IMR-90 (cell line): ENCODE results near the gene FOXO3. TPM values are rescaled to one million over a fixed set of nuclear protein-coding genes. Genes with fewer than 3 reads are reported as not detected.

Experiments used
- ATAC-seq: fragments of 200-7000 bp; cut with Tn5 transposase; 2 replicates; pipeline ENCODE4 v1.9.1; 2020; ENCODE audit warnings: low read depth, mild to moderate bottlenecking, moderate library complexity
- BruUV-seq: library from RNA; stranded (reverse); fragments of 400-500 nt; replicated peaks from 2 replicates; lab custom pipeline; 2021; lab: Mats Ljungman, UMichigan
- CTCF ChIA-PET: fragments of 300-600 bp; formaldehyde crosslinking; extraction: SDS; loops from one replicate; lab custom pipeline; 2021; ENCODE audit warnings: antibody characterized with exemption; lab: Yijun Ruan, JAX
- POLR2A ChIA-PET: fragments of 300-600 bp; sonication (Branson Sonifier 250); formaldehyde crosslinking; loops from one replicate; lab custom pipeline; 2022; ENCODE audit warnings: antibody characterized with exemption; ENCODE audit not compliant: unreplicated experiment; lab: Charles Lee
- DNase-seq: peaks from one replicate; pipeline ENCODE4 v3.0.0; 2013
- H2AFZ ChIP-seq: replicated peaks from 2 replicates; pipeline ENCODE3; 2013; ENCODE audit warnings: low read length, mild to moderate bottlenecking; ENCODE audit not compliant: poor library complexity
- H2AK5ac ChIP-seq: 2 replicates; pipeline ENCODE4 v1.6.1; 2013; ENCODE audit warnings: low read depth, low read length, inconsistent platforms
- H2AK9ac ChIP-seq: replicated peaks from 2 replicates; pipeline ENCODE3; 2013; ENCODE audit warnings: mild to moderate bottlenecking, low read depth, low read length, moderate library complexity; ENCODE audit not compliant: poor library complexity
- H2BK120ac ChIP-seq: 2 replicates; pipeline ENCODE4 v1.6.1; 2013; ENCODE audit warnings: low read depth, low read length, inconsistent platforms
- H2BK15ac ChIP-seq: 3 replicates; pipeline ENCODE4 v1.6.1; 2013; ENCODE audit warnings: low read depth, low read length, inconsistent platforms
- H2BK20ac ChIP-seq: 2 replicates; pipeline ENCODE4 v1.6.1; 2013; ENCODE audit warnings: low read depth, mild to moderate bottlenecking, inconsistent platforms, low read length, moderate library complexity
- H2BK5ac ChIP-seq: 2 replicates; pipeline ENCODE4 v1.6.1; 2013; ENCODE audit warnings: mild to moderate bottlenecking, low read depth, low read length, inconsistent platforms; ENCODE audit not compliant: poor library complexity, severe bottlenecking
- H3K14ac ChIP-seq: replicated peaks from 2 replicates; pipeline ENCODE4 v1.6.1; 2013; ENCODE audit warnings: low read depth, low read length, inconsistent platforms
- H3K18ac ChIP-seq: 2 replicates; pipeline ENCODE4 v1.6.1; 2013; ENCODE audit warnings: low read depth, low read length, control low read depth
- H3K23ac ChIP-seq: 2 replicates; pipeline ENCODE4 v1.6.1; 2013; ENCODE audit warnings: low read depth, low read length, inconsistent platforms
- H3K27ac ChIP-seq: 2 replicates; pipeline ENCODE4 v1.5.1; 2013; ENCODE audit warnings: mild to moderate bottlenecking, control low read depth, low read length; ENCODE audit not compliant: insufficient read depth
- H3K27me3 ChIP-seq: 2 replicates; pipeline ENCODE4 v1.6.1; 2013; ENCODE audit warnings: low read length; ENCODE audit not compliant: control insufficient read depth, insufficient read depth
- H3K36me3 ChIP-seq: 2 replicates; pipeline ENCODE4 v1.6.1; 2013; ENCODE audit warnings: low read length, mixed read lengths; ENCODE audit not compliant: control insufficient read depth, insufficient read depth
- H3K4ac ChIP-seq: 2 replicates; pipeline ENCODE4 v1.6.1; 2013; ENCODE audit warnings: low read depth, low read length, inconsistent platforms
- H3K4me1 ChIP-seq: 2 replicates; pipeline ENCODE4 v1.6.1; 2013; ENCODE audit warnings: low read length, mixed read lengths; ENCODE audit not compliant: control insufficient read depth, insufficient read depth
- H3K4me2 ChIP-seq: 2 replicates; pipeline ENCODE4 v1.6.1; 2013; ENCODE audit warnings: low read depth, mild to moderate bottlenecking, control low read depth, low read length, moderate library complexity
- H3K4me3 ChIP-seq: 2 replicates; pipeline ENCODE4 v1.5.1; 2013; ENCODE audit warnings: low read depth, mild to moderate bottlenecking, control low read depth, low read length, moderate library complexity; ENCODE audit not compliant: insufficient read depth
- H3K56ac ChIP-seq: 2 replicates; pipeline ENCODE4 v1.6.1; 2013; ENCODE audit warnings: low read length, inconsistent platforms; ENCODE audit not compliant: insufficient read depth; ENCODE audit errors: extremely low read depth
- H3K79me1 ChIP-seq, 2 experiments: 2 replicates each; pipeline ENCODE4 v1.6.1; 2013; ENCODE audit warnings: low read length in 2 of 2, inconsistent platforms in 1 of 2, low read depth in 1 of 2
- H3K9ac ChIP-seq: 2 replicates; pipeline ENCODE4 v1.6.1; 2013; ENCODE audit warnings: low read depth, low read length, control low read depth
- H3K9me1 ChIP-seq: 2 replicates; pipeline ENCODE4 v1.6.1; 2013; ENCODE audit warnings: low read length, inconsistent platforms; ENCODE audit not compliant: insufficient read depth
- H3K9me3 ChIP-seq: 2 replicates; pipeline ENCODE4 v1.6.1; 2013; ENCODE audit warnings: low read length; ENCODE audit not compliant: control insufficient read depth, insufficient read depth
- H4K20me1 ChIP-seq: 2 replicates; pipeline ENCODE4 v1.6.1; 2013; ENCODE audit warnings: low read length, inconsistent platforms; ENCODE audit not compliant: insufficient read depth
- H4K5ac ChIP-seq: 2 replicates; pipeline ENCODE4 v1.6.1; 2013; ENCODE audit warnings: mild to moderate bottlenecking, low read depth, low read length, control low read depth
- H4K8ac ChIP-seq, 2 experiments: 2 replicates each; pipeline ENCODE4 v1.6.1; 2013; ENCODE audit warnings: low read depth in 2 of 2, low read length in 2 of 2, control low read depth in 1 of 2, inconsistent platforms in 1 of 2
- H4K91ac ChIP-seq: 2 replicates; pipeline ENCODE4 v1.6.1; 2013; ENCODE audit warnings: low read depth, low read length, inconsistent platforms; ENCODE audit not compliant: insufficient read depth
- BHLHE40 ChIP-seq: fragments of 150-350 bp; IDR thresholded peaks from 2 replicates; pipeline ENCODE4 v1.6.1; 2016; ENCODE audit warnings: mild to moderate bottlenecking, low read depth, low read length
- CEBPB ChIP-seq: IDR thresholded peaks from 2 replicates; pipeline ENCODE4 v1.6.1; 2012; ENCODE audit warnings: low read depth, low read length, improper control_type of control experiment
- CHD1 ChIP-seq: IDR thresholded peaks from 2 replicates; pipeline ENCODE4 v1.6.1; 2012; ENCODE audit warnings: low read depth, low read length, improper control_type of control experiment
- FOS ChIP-seq: fragments of 150-350 bp; IDR thresholded peaks from 2 replicates; pipeline ENCODE4 v1.6.1; 2016; ENCODE audit warnings: low read depth, low read length
- MAZ ChIP-seq: IDR thresholded peaks from 2 replicates; pipeline ENCODE4 v1.6.1; 2012; ENCODE audit warnings: low read depth, mild to moderate bottlenecking, low read length, improper control_type of control experiment, moderate library complexity, borderline replicate concordance
- POLR2A ChIP-seq: IDR thresholded peaks from 2 replicates; pipeline ENCODE4 v1.6.1; 2012; ENCODE audit warnings: mild to moderate bottlenecking, low read depth, low read length
- RAD21 ChIP-seq: IDR thresholded peaks from 2 replicates; pipeline ENCODE4 v1.6.1; 2012; ENCODE audit warnings: low read length, improper control_type of control experiment
- RFX5 ChIP-seq: IDR thresholded peaks from 2 replicates; pipeline ENCODE4 v1.8.0; 2012; ENCODE audit warnings: low read depth, mild to moderate bottlenecking, low read length, moderate library complexity
- SMC3 ChIP-seq: fragments of 150-350 bp; IDR thresholded peaks from 2 replicates; pipeline ENCODE4 v1.6.1; 2016; ENCODE audit warnings: low read depth, mild to moderate bottlenecking, antibody characterized with exemption, low read length, moderate library complexity
- WGBS, 2 experiments: methylation state at CpG; one replicate each; pipeline versions ENCODE4 v1.1.5 to v1.1.7; 2013; ENCODE audit warnings: missing lambda C conversion rate in 2 of 2; ENCODE audit not compliant: insufficient read length in 1 of 2; ENCODE audit errors: extremely low coverage in 2 of 2; 5-methylcytosine and 5-hydroxymethylcytosine counted together
- dilution Hi-C: fragments of 300-500 bp; cut with HindIII; formaldehyde crosslinking; loops from one replicate; pipeline ENCODE4 v1.14.3; 2018; ENCODE audit warnings: low sequenced_read_pairs; ENCODE audit not compliant: unreplicated experiment
- in situ Hi-C: fragments of 300-500 bp; cut with MboI; formaldehyde crosslinking; loops from 3 replicates; pipeline ENCODE4 v1.14.3; 2019; ENCODE audit warnings: low sequenced_read_pairs, inconsistent platforms, mixed read lengths
- intact Hi-C: fragments of 100-400 bp; cut with micrococcal nuclease; formaldehyde crosslinking; loops from 2 replicates; pipeline ENCODE4 v1.10.0; 2022
- polyA plus RNA-seq, 3 experiments: library from polyadenylated mRNA; depleted of rRNA; stranded (reverse); fragments of >200 nt; gene quantifications; 2 replicates each; pipeline ENCODE4 v1.2.3, GENCODE V29; 2012; ENCODE audit warnings: low replicate concordance in 1 of 3
- total RNA-seq: library from RNA; depleted of rRNA; stranded (reverse); fragments of >200 nt; gene quantifications from 2 replicates; pipeline ENCODE4 v1.2.3, GENCODE V29; 2012

Gene FOXO3
- total and polyA plus RNA-seq, 2 of the 4 experiments (the other 2 are of a cell fraction), result 17.5 to 38.7 TPM

- Histone ChIP-seq H3K14ac (no peak overlapping the region), H2BK20ac (no peak overlapping the region), H2BK15ac (no peak overlapping the region), H2BK120ac (no peak overlapping the region), H3K23ac (no peak overlapping the region), H3K79me1 (no peaks in the 10 kb centered on the region), H2AK9ac (no peak overlapping the region), H3K18ac (no peak overlapping the region), H3K4me2 (no peak overlapping the region), H3K36me3 (no peaks in the 10 kb centered on the region), H2AFZ (no peak overlapping the region), H3K4me1 (peaks cover 4% of the 10 kb centered on the region), H3K9me3 (no peaks in the 10 kb centered on the region), H3K56ac (no peak overlapping the region), H4K20me1 (no peaks in the 10 kb centered on the region), H3K9ac (no peak overlapping the region), H2BK5ac (no peak overlapping the region), H4K8ac (no peak overlapping the region), H3K4ac (no peak overlapping the region), H4K5ac (no peak overlapping the region), H4K91ac (no peak overlapping the region), H3K27ac (no peak overlapping the region), H2AK5ac (no peak overlapping the region), H3K4me3 (no peak overlapping the region), H3K9me1 (peaks cover 15% of the 10 kb centered on the region; the same call in 1 of the 2 replicates), H3K27me3 (no peaks in the 10 kb centered on the region)
- ATAC-seq (no peak), DNase-seq (no peak)
- POLR2A ChIA-PET, result no interaction called here
- no peak for TF ChIP-seq SMC3
- no peak for TF ChIP-seq FOS
- no peak for TF ChIP-seq RAD21
- no peak for TF ChIP-seq RFX5
- TF ChIP-seq MAZ, result no peak
- no peak for TF ChIP-seq BHLHE40
- TF ChIP-seq CHD1, result no peak
- no peak for TF ChIP-seq POLR2A
- no peak for TF ChIP-seq CEBPB
- intact Hi-C loops (no loop called here), dilution Hi-C loops (no loop called here), in situ Hi-C loops (no loop called here)
- WGBS, 2 experiments, result 84% methylated on average over 15 of the region's 39 CpGs; no CpG with 5 or more reads in 1 of the 2 experiments
- CTCF ChIA-PET, result interaction anchor here (0.6 kb wide), 1 partner anchor 35 kb away, joined by 3 read pairs; no protein-coding TSS in a partner anchor
- no TSS peak for BruUV-seq
These were observed 156.4 kb downstream of the FOXO3 start for GRCh38 chr6:108716801-108717791.
